CD14-positive monocyte (primary cell): ENCODE data around the gene NUP210. TPM values are rescaled to one million over a fixed set of nuclear protein-coding genes. Genes with fewer than 3 reads are reported as not detected.
A peak's percentile ranks its signal among the peaks of the same experiment; 100 is the strongest.
"Not testable (repeated sequence)": the region's sequence is repeated elsewhere in the genome, so short reads cannot be mapped to it uniquely, and the experiment has no call there.

ENCODE experiments used
- DNase-seq, 3 donors: peaks; one replicate each; pipeline ENCODE4 v3.0.0-alpha.2; 2011 to 2022
- H2AFZ ChIP-seq: 2 replicates; pipeline ENCODE4 v1.6.0; 2012; ENCODE audit warnings: mild to moderate bottlenecking, low read depth, low read length, inconsistent platforms; ENCODE audit not compliant: insufficient read depth, poor library complexity, severe bottlenecking
- H3K27ac ChIP-seq, 2 donors: 1 replicate in 1 of 2; 2 replicates in 1 of 2; pipeline ENCODE4 v1.5.1; 2012 to 2013; ENCODE audit warnings: low read length in 2 of 2, control low read depth in 1 of 2, inconsistent platforms in 1 of 2, low read depth in 1 of 2, mild to moderate bottlenecking in 1 of 2
- H3K27me3 ChIP-seq, 2 donors: one replicate each; pipeline versions ENCODE4 v1.6.0 to v1.6.1; 2011 to 2013; ENCODE audit warnings: low read length in 2 of 2; ENCODE audit not compliant: control insufficient read depth in 2 of 2, insufficient read depth in 2 of 2
- H3K36me3 ChIP-seq, 2 donors: replicated peaks in 1 of 2; 1 replicate in 1 of 2; 2 replicates in 1 of 2; pipeline versions ENCODE4 v1.5.1 to v1.6.1; 2012 to 2013; ENCODE audit warnings: low read length in 2 of 2, control low read depth in 1 of 2, inconsistent platforms in 1 of 2, mild to moderate bottlenecking in 1 of 2; ENCODE audit not compliant: insufficient read depth in 2 of 2, control insufficient read depth in 1 of 2
- H3K4me1 ChIP-seq, 2 donors: 1 replicate in 1 of 2; 2 replicates in 1 of 2; pipeline versions ENCODE4 v1.5.1 to v1.6.1; 2012 to 2013; ENCODE audit warnings: low read length in 2 of 2, control low read depth in 1 of 2, inconsistent platforms in 1 of 2, mild to moderate bottlenecking in 1 of 2, moderate library complexity in 1 of 2; ENCODE audit not compliant: insufficient read depth in 2 of 2, control insufficient read depth in 1 of 2
- H3K4me2 ChIP-seq: replicated peaks from 2 replicates; pipeline ENCODE3; 2012; ENCODE audit warnings: low read length, moderate library complexity, mild to moderate bottlenecking; ENCODE audit not compliant: poor library complexity, severe bottlenecking; ENCODE audit errors: extremely low read depth
- H3K4me3 ChIP-seq, 3 experiments: fragments of 200-600 bp in 1 of 3; sonication (generic) in 1 of 3; replicated peaks in 1 of 3; 1 replicate in 2 of 3; 2 replicates in 1 of 3; pipeline ENCODE4 v1.5.1; 2011 to 2013; ENCODE audit warnings: low read length in 3 of 3, mild to moderate bottlenecking in 3 of 3, control low read depth in 2 of 3, low read depth in 2 of 3, inconsistent platforms in 1 of 3, moderate library complexity in 1 of 3
- H3K79me2 ChIP-seq: 2 replicates; pipeline ENCODE4 v1.6.0; 2012; ENCODE audit warnings: mild to moderate bottlenecking, control low read depth, inconsistent platforms, low read length, moderate library complexity; ENCODE audit not compliant: insufficient read depth
- H3K9ac ChIP-seq: 2 replicates; pipeline ENCODE4 v1.6.0; 2017; ENCODE audit warnings: low read length, mild to moderate bottlenecking; ENCODE audit not compliant: insufficient read depth, poor library complexity, severe bottlenecking
- H3K9me3 ChIP-seq, 2 donors: replicated peaks in 1 of 2; 1 replicate in 1 of 2; 2 replicates in 1 of 2; pipeline versions ENCODE4 v1.5.1 to v1.6.1; 2012 to 2013; ENCODE audit warnings: low read length in 2 of 2, control low read depth in 1 of 2; ENCODE audit not compliant: control insufficient read depth in 1 of 2, insufficient read depth in 1 of 2
- H4K20me1 ChIP-seq: 2 replicates; pipeline ENCODE4 v1.6.0; 2012; ENCODE audit warnings: mild to moderate bottlenecking, low read length, control low read depth, moderate library complexity; ENCODE audit not compliant: insufficient read depth
- H3K27ac Mint-ChIP-seq, 7 donors: one replicate each; pipeline ENCODE4 v1.8.0; 2020; ENCODE audit warnings: mild to moderate bottlenecking in 7 of 7, mixed read lengths in 7 of 7, moderate library complexity in 6 of 7, inconsistent platforms in 2 of 7
- H3K27me3 Mint-ChIP-seq, 3 donors: one replicate each; pipeline ENCODE4 v1.8.0; 2021 to 2022; ENCODE audit warnings: low read depth in 3 of 3, mild to moderate bottlenecking in 3 of 3, mixed read lengths in 3 of 3, moderate library complexity in 3 of 3, inconsistent platforms in 1 of 3
- H3K36me3 Mint-ChIP-seq, 2 donors: one replicate each; pipeline ENCODE4 v1.8.0; 2020; ENCODE audit warnings: mixed read lengths in 2 of 2, inconsistent platforms in 1 of 2, mild to moderate bottlenecking in 1 of 2
- H3K4me1 Mint-ChIP-seq: one replicate; pipeline ENCODE4 v1.8.0; 2020; ENCODE audit warnings: mild to moderate bottlenecking, mixed read lengths
- H3K4me3 Mint-ChIP-seq, 2 donors: one replicate each; pipeline ENCODE4 v1.8.0; 2020; ENCODE audit warnings: mild to moderate bottlenecking in 2 of 2, mixed read lengths in 2 of 2, moderate library complexity in 1 of 2
- H3K9me3 Mint-ChIP-seq, 7 donors: one replicate each; pipeline ENCODE4 v1.8.0; 2020 to 2022; ENCODE audit warnings: mixed read lengths in 7 of 7, mild to moderate bottlenecking in 6 of 7, moderate library complexity in 6 of 7, inconsistent platforms in 2 of 7
- CTCF ChIP-seq: fragments of 200-600 bp; IDR thresholded peaks from one replicate; pipeline ENCODE4 v1.8.0; 2022; ENCODE audit warnings: antibody characterized with exemption, mild to moderate bottlenecking
- WGBS: methylation state at CpG from one replicate; pipeline ENCODE4 v1.1.5; 2013; ENCODE audit warnings: missing lambda C conversion rate; ENCODE audit not compliant: insufficient coverage; 5-methylcytosine and 5-hydroxymethylcytosine counted together
- intact Hi-C, 2 donors: fragments of 100-400 bp; cut with micrococcal nuclease; formaldehyde crosslinking; loops; one replicate each; pipeline versions ENCODE4 v1.15.0 to v1.15.1; 2023
- polyA plus RNA-seq, 3 donors: library from polyadenylated mRNA; depleted of rRNA in 1 of 3; unstranded in 2 of 3; stranded (reverse) in 1 of 3; fragments of 300-500 nt in 2 of 3; fragments of >200 nt in 1 of 3; fragmentation: Illumina TruSeq in 2 of 3; gene quantifications; 1 replicate in 2 of 3; 2 replicates in 1 of 3; pipeline ENCODE4 v1.2.3, GENCODE V29; 2012 to 2021

NUP210 gene
- polyA plus RNA-seq, 3 donors: 7.9 to 43.5 (median 13.0) TPM

GRCh38 chr3:13429631-13430291 is 9.6 kb upstream of the NUP210 start:
- Histone ChIP-seq H3K27ac (no peak overlapping the region), H3K4me1 (no peaks in the 10 kb centered on the region), H2AFZ (no peak overlapping the region), H3K27me3 (no peaks in the 10 kb centered on the region), H3K4me2 (no peak overlapping the region), H3K36me3 (no peaks in the 10 kb centered on the region), H3K79me2 (no peaks in the 10 kb centered on the region), H3K9ac (no peak overlapping the region), H3K9me3 (no peaks in the 10 kb centered on the region), H3K4me3 (no peak overlapping the region), H4K20me1 (no peaks in the 10 kb centered on the region)
- no peak for DNase-seq
- H3K4me1 Mint-ChIP-seq: peaks cover 7% of the 10 kb centered on the region
- no peaks in the 10 kb centered on the region for H3K36me3 Mint-ChIP-seq
- intact Hi-C loops: no loop called here
- H3K27me3 Mint-ChIP-seq: peaks cover 0 to 3% (median 2%) of the 10 kb centered on the region in 3 donors
- H3K27ac Mint-ChIP-seq: peak overlapping the region in 2 of 7 donors; percentile 18 to 28
- peaks cover 0 to 4% (median 0%) of the 10 kb centered on the region in 7 donors for H3K9me3 Mint-ChIP-seq
- 93% methylated on average over 6 of the region's 8 CpGs for WGBS
- no peak overlapping the region for H3K4me3 Mint-ChIP-seq
- no peak for TF ChIP-seq CTCF

- H3K4me3 Mint-ChIP-seq, H2AFZ ChIP-seq, H3K4me2 ChIP-seq, H3K27me3 Mint-ChIP-seq, H3K27ac ChIP-seq, intact Hi-C loops, H3K79me2 ChIP-seq, H3K4me1 ChIP-seq, H3K27me3 ChIP-seq, H4K20me1 ChIP-seq, H3K9me3 Mint-ChIP-seq, H3K9me3 ChIP-seq, DNase-seq, H3K9ac ChIP-seq, H3K36me3 Mint-ChIP-seq, H3K4me3 ChIP-seq, H3K36me3 ChIP-seq: not testable (repeated sequence)
- peak overlapping the region in 1 of 7 donors; percentile 63 for H3K27ac Mint-ChIP-seq
- 100% methylated on average over 1 of the region's 4 CpGs for WGBS
- peaks cover 14% of the 10 kb centered on the region for H3K4me1 Mint-ChIP-seq
These were observed 8.6 kb upstream of the NUP210 start for GRCh38 chr3:13428678-13429077.
